ENCODE results near the gene DMD. TPM values are rescaled to one million over a fixed set of nuclear protein-coding genes. Genes with fewer than 3 reads are reported as not detected.

DMD gene
- total and polyA plus RNA-seq, 2 of the 13 experiments (the other 11 are each of a cell fraction or from before 2014, with no cell fraction given): 17.6 to 25.9 TPM

DNA sequence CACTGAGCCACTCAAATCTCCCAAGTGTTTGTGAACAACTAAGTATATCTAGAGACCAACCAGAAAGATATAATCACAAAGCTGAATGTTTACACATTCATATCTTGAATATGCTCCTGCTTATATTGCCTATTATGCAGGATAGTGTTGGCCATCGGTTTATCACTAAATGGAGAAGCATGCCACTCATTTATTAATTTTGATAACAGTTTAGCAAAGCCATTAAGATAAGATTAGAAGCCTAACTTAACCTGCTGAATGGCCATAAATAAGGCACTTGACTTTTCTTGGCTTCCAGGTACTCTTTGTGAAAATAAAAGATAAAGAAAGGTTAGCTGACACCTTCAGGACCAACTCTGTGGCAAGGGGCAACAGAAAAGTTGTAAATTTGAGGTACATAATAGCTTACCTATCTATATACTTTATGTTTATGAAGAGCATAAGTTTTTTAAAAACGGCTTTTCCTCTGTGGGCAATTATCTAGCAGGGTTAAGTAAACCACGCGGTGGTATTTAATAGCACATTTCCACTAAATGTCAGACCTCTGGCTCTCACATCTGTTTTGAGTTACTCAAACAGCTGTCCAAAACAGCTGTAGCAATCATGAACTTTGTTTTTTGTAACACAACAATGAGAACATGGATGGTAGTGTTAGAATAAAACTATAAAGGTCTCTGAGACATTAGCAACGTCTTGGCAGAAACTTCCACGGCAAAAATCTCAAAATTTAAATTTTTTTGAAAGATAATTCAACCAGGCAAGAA, 2080.7 kb downstream of the DMD start (continued):
- TF ChIP-seq, protein P1, sequence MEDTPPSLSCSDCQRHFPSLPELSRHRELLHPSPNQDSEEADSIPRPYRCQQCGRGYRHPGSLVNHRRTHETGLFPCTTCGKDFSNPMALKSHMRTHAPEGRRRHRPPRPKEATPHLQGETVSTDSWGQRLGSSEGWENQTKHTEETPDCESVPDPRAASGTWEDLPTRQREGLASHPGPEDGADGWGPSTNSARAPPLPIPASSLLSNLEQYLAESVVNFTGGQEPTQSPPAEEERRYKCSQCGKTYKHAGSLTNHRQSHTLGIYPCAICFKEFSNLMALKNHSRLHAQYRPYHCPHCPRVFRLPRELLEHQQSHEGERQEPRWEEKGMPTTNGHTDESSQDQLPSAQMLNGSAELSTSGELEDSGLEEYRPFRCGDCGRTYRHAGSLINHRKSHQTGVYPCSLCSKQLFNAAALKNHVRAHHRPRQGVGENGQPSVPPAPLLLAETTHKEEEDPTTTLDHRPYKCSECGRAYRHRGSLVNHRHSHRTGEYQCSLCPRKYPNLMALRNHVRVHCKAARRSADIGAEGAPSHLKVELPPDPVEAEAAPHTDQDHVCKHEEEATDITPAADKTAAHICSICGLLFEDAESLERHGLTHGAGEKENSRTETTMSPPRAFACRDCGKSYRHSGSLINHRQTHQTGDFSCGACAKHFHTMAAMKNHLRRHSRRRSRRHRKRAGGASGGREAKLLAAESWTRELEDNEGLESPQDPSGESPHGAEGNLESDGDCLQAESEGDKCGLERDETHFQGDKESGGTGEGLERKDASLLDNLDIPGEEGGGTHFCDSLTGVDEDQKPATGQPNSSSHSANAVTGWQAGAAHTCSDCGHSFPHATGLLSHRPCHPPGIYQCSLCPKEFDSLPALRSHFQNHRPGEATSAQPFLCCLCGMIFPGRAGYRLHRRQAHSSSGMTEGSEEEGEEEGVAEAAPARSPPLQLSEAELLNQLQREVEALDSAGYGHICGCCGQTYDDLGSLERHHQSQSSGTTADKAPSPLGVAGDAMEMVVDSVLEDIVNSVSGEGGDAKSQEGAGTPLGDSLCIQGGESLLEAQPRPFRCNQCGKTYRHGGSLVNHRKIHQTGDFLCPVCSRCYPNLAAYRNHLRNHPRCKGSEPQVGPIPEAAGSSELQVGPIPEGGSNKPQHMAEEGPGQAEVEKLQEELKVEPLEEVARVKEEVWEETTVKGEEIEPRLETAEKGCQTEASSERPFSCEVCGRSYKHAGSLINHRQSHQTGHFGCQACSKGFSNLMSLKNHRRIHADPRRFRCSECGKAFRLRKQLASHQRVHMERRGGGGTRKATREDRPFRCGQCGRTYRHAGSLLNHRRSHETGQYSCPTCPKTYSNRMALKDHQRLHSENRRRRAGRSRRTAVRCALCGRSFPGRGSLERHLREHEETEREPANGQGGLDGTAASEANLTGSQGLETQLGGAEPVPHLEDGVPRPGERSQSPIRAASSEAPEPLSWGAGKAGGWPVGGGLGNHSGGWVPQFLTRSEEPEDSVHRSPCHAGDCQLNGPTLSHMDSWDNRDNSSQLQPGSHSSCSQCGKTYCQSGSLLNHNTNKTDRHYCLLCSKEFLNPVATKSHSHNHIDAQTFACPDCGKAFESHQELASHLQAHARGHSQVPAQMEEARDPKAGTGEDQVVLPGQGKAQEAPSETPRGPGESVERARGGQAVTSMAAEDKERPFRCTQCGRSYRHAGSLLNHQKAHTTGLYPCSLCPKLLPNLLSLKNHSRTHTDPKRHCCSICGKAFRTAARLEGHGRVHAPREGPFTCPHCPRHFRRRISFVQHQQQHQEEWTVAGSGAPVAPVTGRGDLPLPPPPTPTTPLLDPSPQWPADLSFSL (CRISPR knock-in tag; IDR thresholded peaks at IDR 0.05): no peak
- TF ChIP-seq ATRX (CRISPR knock-in tag; IDR thresholded peaks at IDR 0.05; ENCODE audit: borderline replicate concordance): no peak
- no peak for TF ChIP-seq ZNF766 (CRISPR knock-in tag; IDR thresholded peaks at IDR 0.05; ENCODE audit: borderline replicate concordance)
- TF ChIP-seq ZNF564 (CRISPR knock-in tag; IDR thresholded peaks at IDR 0.05): no peak
- TF ChIP-seq, protein P2, sequence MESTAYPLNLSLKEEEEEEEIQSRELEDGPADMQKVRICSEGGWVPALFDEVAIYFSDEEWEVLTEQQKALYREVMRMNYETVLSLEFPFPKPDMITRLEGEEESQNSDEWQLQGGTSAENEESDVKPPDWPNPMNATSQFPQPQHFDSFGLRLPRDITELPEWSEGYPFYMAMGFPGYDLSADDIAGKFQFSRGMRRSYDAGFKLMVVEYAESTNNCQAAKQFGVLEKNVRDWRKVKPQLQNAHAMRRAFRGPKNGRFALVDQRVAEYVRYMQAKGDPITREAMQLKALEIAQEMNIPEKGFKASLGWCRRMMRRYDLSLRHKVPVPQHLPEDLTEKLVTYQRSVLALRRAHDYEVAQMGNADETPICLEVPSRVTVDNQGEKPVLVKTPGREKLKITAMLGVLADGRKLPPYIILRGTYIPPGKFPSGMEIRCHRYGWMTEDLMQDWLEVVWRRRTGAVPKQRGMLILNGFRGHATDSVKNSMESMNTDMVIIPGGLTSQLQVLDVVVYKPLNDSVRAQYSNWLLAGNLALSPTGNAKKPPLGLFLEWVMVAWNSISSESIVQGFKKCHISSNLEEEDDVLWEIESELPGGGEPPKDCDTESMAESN (CRISPR knock-in tag; conservative IDR thresholded peaks at IDR 0.05): no peak
- TF ChIP-seq, protein P3, sequence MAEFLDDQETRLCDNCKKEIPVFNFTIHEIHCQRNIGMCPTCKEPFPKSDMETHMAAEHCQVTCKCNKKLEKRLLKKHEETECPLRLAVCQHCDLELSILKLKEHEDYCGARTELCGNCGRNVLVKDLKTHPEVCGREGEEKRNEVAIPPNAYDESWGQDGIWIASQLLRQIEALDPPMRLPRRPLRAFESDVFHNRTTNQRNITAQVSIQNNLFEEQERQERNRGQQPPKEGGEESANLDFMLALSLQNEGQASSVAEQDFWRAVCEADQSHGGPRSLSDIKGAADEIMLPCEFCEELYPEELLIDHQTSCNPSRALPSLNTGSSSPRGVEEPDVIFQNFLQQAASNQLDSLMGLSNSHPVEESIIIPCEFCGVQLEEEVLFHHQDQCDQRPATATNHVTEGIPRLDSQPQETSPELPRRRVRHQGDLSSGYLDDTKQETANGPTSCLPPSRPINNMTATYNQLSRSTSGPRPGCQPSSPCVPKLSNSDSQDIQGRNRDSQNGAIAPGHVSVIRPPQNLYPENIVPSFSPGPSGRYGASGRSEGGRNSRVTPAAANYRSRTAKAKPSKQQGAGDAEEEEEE (CRISPR knock-in tag; IDR thresholded peaks at IDR 0.05; ENCODE audit: borderline replicate concordance): no peak
- TF ChIP-seq NFYB (CRISPR knock-in tag; IDR thresholded peaks at IDR 0.05): no peak

Data from HepG2 (cell line).